GM23338 (cell line): ENCODE data around the gene BIRC5. TPM values are rescaled to one million over a fixed set of nuclear protein-coding genes. Genes with fewer than 3 reads are reported as not detected.

ENCODE experiments used
- ATAC-seq: fragments of 200-7000 bp; cut with Tn5 transposase; 3 replicates; pipeline ENCODE4 v1.9.1; 2020
- DNase-seq: peaks from one replicate; pipeline ENCODE4 v3.0.0-alpha.2; 2015; ENCODE audit warnings: low spot score
- H2AFZ ChIP-seq: fragments of 200-600 bp; sonication (generic); 2 replicates; pipeline ENCODE4 v1.8.0; 2016; ENCODE audit warnings: antibody characterized with exemption, mild to moderate bottlenecking, moderate library complexity
- H3F3A ChIP-seq: fragments of 200-600 bp; sonication (generic); replicated peaks from 2 replicates; pipeline ENCODE4 v1.8.0; 2017; ENCODE audit warnings: antibody characterized with exemption, mixed run types, low read depth
- H3K27ac ChIP-seq: fragments of 200-600 bp; sonication (generic); 2 replicates; pipeline ENCODE4 v1.6.1; 2016; ENCODE audit warnings: low read depth
- H3K27me3 ChIP-seq: fragments of 200-600 bp; sonication (generic); 2 replicates; pipeline ENCODE4 v1.8.0; 2016; ENCODE audit warnings: mild to moderate bottlenecking, mixed run types, moderate library complexity; ENCODE audit not compliant: insufficient read depth
- H3K36me3 ChIP-seq: fragments of 200-600 bp; sonication (generic); 2 replicates; pipeline ENCODE4 v1.8.0; 2016; ENCODE audit warnings: mild to moderate bottlenecking; ENCODE audit not compliant: insufficient read depth
- H3K4me1 ChIP-seq: fragments of 200-600 bp; sonication (generic); 2 replicates; pipeline ENCODE4 v1.8.0; 2016; ENCODE audit warnings: mild to moderate bottlenecking, moderate library complexity; ENCODE audit not compliant: insufficient read depth
- H3K4me2 ChIP-seq: fragments of 200-600 bp; sonication (generic); 2 replicates; pipeline ENCODE4 v1.7.1; 2017; ENCODE audit warnings: mixed run types
- H3K4me3 ChIP-seq: fragments of 200-600 bp; sonication (generic); 2 replicates; pipeline ENCODE4 v1.6.1; 2016; ENCODE audit warnings: mixed run types
- H3K79me2 ChIP-seq: fragments of 200-600 bp; sonication (generic); replicated peaks from 2 replicates; pipeline ENCODE4 v1.8.0; 2017; ENCODE audit warnings: mild to moderate bottlenecking; ENCODE audit not compliant: insufficient read depth
- H3K9me2 ChIP-seq: fragments of 200-600 bp; sonication (generic); 2 replicates; pipeline ENCODE4 v1.8.0; 2017; ENCODE audit not compliant: insufficient read depth
- H4K20me1 ChIP-seq: fragments of 200-600 bp; sonication (generic); replicated peaks from 2 replicates; pipeline ENCODE4 v1.8.0; 2017; ENCODE audit warnings: mild to moderate bottlenecking; ENCODE audit not compliant: insufficient read depth
- H3K27ac Mint-ChIP-seq: 2 replicates; pipeline ENCODE4 v1.8.0; 2020; ENCODE audit warnings: inconsistent platforms, mild to moderate bottlenecking, moderate library complexity, mixed read lengths
- H3K27me3 Mint-ChIP-seq: 3 replicates; pipeline ENCODE4 v1.8.0; 2022; ENCODE audit warnings: low read depth, mild to moderate bottlenecking, moderate library complexity, mixed read lengths, inconsistent platforms; ENCODE audit not compliant: insufficient read depth, poor library complexity
- H3K36me3 Mint-ChIP-seq: 3 replicates; pipeline ENCODE4 v1.8.0; 2021; ENCODE audit warnings: low read depth, mild to moderate bottlenecking, inconsistent platforms, moderate library complexity, mixed read lengths
- H3K4me1 Mint-ChIP-seq: 3 replicates; pipeline ENCODE4 v1.8.0; 2020; ENCODE audit warnings: mild to moderate bottlenecking, inconsistent platforms, mixed read lengths
- H3K4me3 Mint-ChIP-seq: 3 replicates; pipeline ENCODE4 v1.8.0; 2021; ENCODE audit warnings: moderate library complexity, mild to moderate bottlenecking, inconsistent platforms, mixed read lengths
- H3K9me3 Mint-ChIP-seq: 3 replicates; pipeline ENCODE4 v1.8.0; 2020; ENCODE audit warnings: moderate library complexity, mild to moderate bottlenecking, inconsistent platforms, mixed read lengths
- CREB1 ChIP-seq: fragments of 250-450 bp; sonication (Bioruptor Pico); IDR thresholded peaks from 2 replicates; pipeline ENCODE4 v1.5.0; 2020; ENCODE audit warnings: low read depth, mild to moderate bottlenecking, moderate library complexity
- CTCF ChIP-seq, 2 experiments: fragments of 200-600 bp in 1 of 2; sonication (generic) in 1 of 2; conservative IDR thresholded peaks; 2 replicates each; pipeline versions ENCODE4 v1.5.1 to v1.6.1; 2016 to 2017; ENCODE audit warnings: antibody characterized with exemption in 2 of 2, low read depth in 2 of 2, mild to moderate bottlenecking in 2 of 2, moderate library complexity in 1 of 2
- ETS1 ChIP-seq: IDR thresholded peaks from 2 replicates; pipeline ENCODE4 v1.6.1; 2016; ENCODE audit warnings: antibody characterized with exemption
- EZH2 ChIP-seq: fragments of 200-600 bp; sonication (generic); IDR thresholded peaks from one replicate; pipeline ENCODE4 v1.8.0; 2017; ENCODE audit warnings: antibody characterized with exemption, mild to moderate bottlenecking, low read depth; ENCODE audit not compliant: unreplicated experiment
- EZH2phosphoT487 ChIP-seq: fragments of 200-600 bp; sonication (generic); IDR thresholded peaks from one replicate; pipeline ENCODE4 v1.8.1; 2018; ENCODE audit warnings: antibody characterized with exemption; ENCODE audit not compliant: unreplicated experiment
- JUNB ChIP-seq: IDR thresholded peaks from one replicate; pipeline ENCODE4 v1.6.1; 2016; ENCODE audit warnings: antibody characterized with exemption; ENCODE audit not compliant: unreplicated experiment
- NANOG ChIP-seq: IDR thresholded peaks from 2 replicates; pipeline ENCODE4 v1.6.1; 2016; ENCODE audit warnings: antibody characterized with exemption, borderline replicate concordance
- POLR2AphosphoS5 ChIP-seq: IDR thresholded peaks from 2 replicates; pipeline ENCODE4 v1.6.1; 2016; ENCODE audit warnings: antibody characterized with exemption, low read depth
- REST ChIP-seq: IDR thresholded peaks from one replicate; pipeline ENCODE4 v1.6.1; 2018; ENCODE audit warnings: antibody characterized with exemption; ENCODE audit not compliant: unreplicated experiment
- STAT1 ChIP-seq: IDR thresholded peaks from one replicate; pipeline ENCODE4 v1.6.1; 2016; ENCODE audit warnings: antibody characterized with exemption; ENCODE audit not compliant: unreplicated experiment
- ZNF114 ChIP-seq: fragments of 250-450 bp; sonication (Bioruptor Pico); IDR thresholded peaks from 2 replicates; pipeline ENCODE4 v1.5.0; 2020; ENCODE audit warnings: mild to moderate bottlenecking, moderate library complexity
- ZNF331 ChIP-seq: fragments of 250-450 bp; sonication (Bioruptor Pico); IDR thresholded peaks from 2 replicates; pipeline ENCODE4 v1.5.0; 2020; ENCODE audit warnings: low read depth, mild to moderate bottlenecking, moderate library complexity
- ZNF462 ChIP-seq: fragments of 250-450 bp; sonication (Bioruptor Pico); IDR thresholded peaks from 2 replicates; pipeline ENCODE4 v1.5.0; 2020; ENCODE audit warnings: mild to moderate bottlenecking, moderate library complexity
- polyA plus RNA-seq: library from polyadenylated mRNA; unstranded; fragments of >200 nt; fragmentation: Nextera tagmentation; extraction: Ambion mirVana; gene quantifications from 2 replicates; pipeline ENCODE4 v1.2.1, GENCODE V29; 2016
- total RNA-seq: library from RNA; depleted of rRNA; stranded (reverse); fragments of >200 nt; shearing (Covaris generic); gene quantifications from 2 replicates; pipeline ENCODE4 v1.2.3, GENCODE V29; 2014

BIRC5 gene
- total and polyA plus RNA-seq, 2 experiments from 2014 or later = 89.7 to 111 TPM

GRCh38 chr17:78271419-78272170 lies 57.5 kb downstream of the BIRC5 start:
- H3K27me3 Mint-ChIP-seq = peaks cover 7% of the 10 kb centered on the region
- Histone ChIP-seq H3K4me3 (no peak overlapping the region), H3K4me2 (no peak overlapping the region), H3K27me3 (no peaks in the 10 kb centered on the region), H3F3A (peaks cover 6% of the 10 kb centered on the region; the same call in 1 of the 2 replicates), H3K27ac (no peak overlapping the region), H2AFZ (no peak overlapping the region), H3K36me3 (no peaks in the 10 kb centered on the region), H3K79me2 (no peaks in the 10 kb centered on the region), H3K4me1 (peaks cover 57% of the 10 kb centered on the region), H4K20me1 (no peaks in the 10 kb centered on the region), H3K9me2 (no peaks in the 10 kb centered on the region)
- no peaks in the 10 kb centered on the region for H3K9me3 Mint-ChIP-seq
- no peaks in the 10 kb centered on the region for H3K36me3 Mint-ChIP-seq
- no peak overlapping the region for H3K27ac Mint-ChIP-seq
- H3K4me1 Mint-ChIP-seq = peaks cover 56% of the 10 kb centered on the region
- no peak for TF ChIP-seq JUNB
- no peak for TF ChIP-seq ZNF114
- TF ChIP-seq NANOG = no peak
- TF ChIP-seq CREB1 (CRISPR knock-in tag) = no peak
- TF ChIP-seq ZNF331 (CRISPR knock-in tag) = no peak
- TF ChIP-seq ZNF462 (CRISPR knock-in tag) = no peak
- no peak for TF ChIP-seq REST
- TF ChIP-seq EZH2 = no peak
- no peak for TF ChIP-seq POLR2AphosphoS5
- no peak for TF ChIP-seq CTCF (conservative IDR thresholded peaks at IDR 0.05; ENCODE audit: low read depth in 2 of 2)
- TF ChIP-seq STAT1 = no peak
- TF ChIP-seq ETS1 = no peak
- TF ChIP-seq EZH2phosphoT487 = no peak
- ATAC-seq (no peak), DNase-seq (no peak)
- no peak overlapping the region; the same call in 2 of the 3 replicates for H3K4me3 Mint-ChIP-seq
